H1 (cell line): Measurements from ENCODE around the gene TNNI3. TPM values are rescaled to one million over a fixed set of nuclear protein-coding genes. Genes with fewer than 3 reads are reported as not detected.

Experiments used
- CBX8 ChIP-seq: fragments of 300-800, 300-1000 bp; sonication (generic); IDR thresholded peaks from 2 replicates; pipeline ENCODE4 v1.7.1; 2016; ENCODE audit warnings: low read depth, low read length, borderline replicate concordance
- CHD1 ChIP-seq: IDR thresholded peaks from 2 replicates; pipeline ENCODE4 v1.6.1; 2012; ENCODE audit warnings: low read depth, low read length, improper control_type of control experiment
- GABPA ChIP-seq: IDR thresholded peaks from 2 replicates; pipeline ENCODE4 v1.6.1; 2011; ENCODE audit warnings: mild to moderate bottlenecking, low read length, moderate library complexity, borderline replicate concordance; ENCODE audit not compliant: insufficient read depth
- JUND ChIP-seq: IDR thresholded peaks from 2 replicates; pipeline ENCODE4 v1.6.1; 2011; ENCODE audit warnings: mild to moderate bottlenecking, improper control_type of control experiment, low read length
- MAFK ChIP-seq: IDR thresholded peaks from 2 replicates; pipeline ENCODE4 v1.6.1; 2012; ENCODE audit warnings: low read depth, mild to moderate bottlenecking, improper control_type of control experiment, low read length
- SP4 ChIP-seq: IDR thresholded peaks from 2 replicates; pipeline ENCODE4 v1.6.1; 2012; ENCODE audit warnings: low read length, inconsistent platforms
- TAF7 ChIP-seq: optimal IDR thresholded peaks from 2 replicates; pipeline ENCODE3; 2011; ENCODE audit warnings: low read depth, mild to moderate bottlenecking, inconsistent platforms, low read length, moderate library complexity, borderline replicate concordance
- TBP ChIP-seq: IDR thresholded peaks from 2 replicates; pipeline ENCODE4 v1.6.1; 2011; ENCODE audit warnings: low read depth, low read length, improper control_type of control experiment
- polyA plus RNA-seq, 7 experiments: library from polyadenylated mRNA; depleted of rRNA in 3 of 7; stranded (reverse) in 5 of 7; unstranded in 2 of 7; fragments of >200 nt in 5 of 7; fragments of 200-250 nt in 2 of 7; gene quantifications; 1 replicate in 5 of 7; 2 replicates in 1 of 7; 4 replicates in 1 of 7; pipeline versions ENCODE4 v1.2.1 to v1.2.3, GENCODE V29; 2011 to 2013; ENCODE audit warnings: missing spikeins in 2 of 7, mixed read lengths in 2 of 7
- total RNA-seq: library from RNA; stranded (reverse); fragmentation: NEBNext Ultra II Directional; extraction: Animal tissue kit (Norgen Biotek cat#: 25700); gene quantifications from 2 replicates; pipeline ENCODE4 v1.2.1, GENCODE V29; 2021
- TF ChIP-seq, protein P1 (sequence below): fragments of 300-600 bp; sonication (generic); IDR thresholded peaks from 2 replicates; pipeline ENCODE4 v1.7.1; 2012; ENCODE audit warnings: low read length, moderate library complexity, mild to moderate bottlenecking, inconsistent platforms; ENCODE audit not compliant: insufficient replicate concordance
- TF ChIP-seq, protein P2 (sequence below): IDR thresholded peaks from 2 replicates; pipeline ENCODE4 v1.6.1; 2012; ENCODE audit warnings: inconsistent platforms

Gene TNNI3
- total and polyA plus RNA-seq, 2 of the 8 experiments (the other 6 are each of a cell fraction or from before 2014, with no cell fraction given): 16.9 to 56.0 TPM

DNA sequence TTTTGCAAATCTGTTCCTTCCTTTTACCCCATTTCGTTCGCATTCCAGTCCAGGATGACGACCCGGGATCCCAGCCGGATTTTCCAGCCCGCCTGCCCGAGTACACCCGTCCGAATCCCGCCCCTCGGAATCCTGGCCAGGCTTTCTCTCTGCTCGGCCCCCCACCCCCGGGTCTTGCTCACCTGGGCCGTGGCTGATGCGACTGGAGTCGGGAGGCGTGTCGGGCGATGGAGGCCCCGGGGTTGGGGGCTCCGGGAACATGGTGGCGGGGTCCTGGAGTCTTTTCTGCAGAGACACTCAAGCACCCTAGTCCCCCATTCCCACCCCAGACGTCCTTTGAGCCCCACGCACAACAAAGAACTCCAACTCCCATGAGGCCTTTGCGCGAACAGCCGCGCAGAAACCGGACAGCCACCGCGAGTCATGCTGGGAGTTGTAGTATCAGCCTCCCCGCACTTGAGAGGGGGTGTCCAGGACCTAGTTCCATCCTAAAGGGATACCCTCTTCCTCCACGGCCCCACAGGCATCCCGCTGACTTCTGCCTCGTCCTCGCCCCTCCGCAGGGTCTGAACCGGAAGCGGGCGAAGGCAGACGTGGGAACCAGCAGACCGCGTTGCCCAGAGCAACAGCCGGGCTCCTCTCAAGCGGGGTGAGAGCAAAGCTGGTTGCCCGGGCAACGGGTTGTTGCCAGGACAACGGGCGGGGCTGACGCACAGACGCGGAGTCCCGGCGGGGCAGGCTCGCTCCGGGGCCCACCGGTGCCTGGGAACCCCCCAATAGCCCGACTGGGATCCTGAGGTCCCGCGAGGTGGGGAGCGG lies 21.5 kb upstream of the TNNI3 start (continued):
- TF ChIP-seq, protein P1, sequence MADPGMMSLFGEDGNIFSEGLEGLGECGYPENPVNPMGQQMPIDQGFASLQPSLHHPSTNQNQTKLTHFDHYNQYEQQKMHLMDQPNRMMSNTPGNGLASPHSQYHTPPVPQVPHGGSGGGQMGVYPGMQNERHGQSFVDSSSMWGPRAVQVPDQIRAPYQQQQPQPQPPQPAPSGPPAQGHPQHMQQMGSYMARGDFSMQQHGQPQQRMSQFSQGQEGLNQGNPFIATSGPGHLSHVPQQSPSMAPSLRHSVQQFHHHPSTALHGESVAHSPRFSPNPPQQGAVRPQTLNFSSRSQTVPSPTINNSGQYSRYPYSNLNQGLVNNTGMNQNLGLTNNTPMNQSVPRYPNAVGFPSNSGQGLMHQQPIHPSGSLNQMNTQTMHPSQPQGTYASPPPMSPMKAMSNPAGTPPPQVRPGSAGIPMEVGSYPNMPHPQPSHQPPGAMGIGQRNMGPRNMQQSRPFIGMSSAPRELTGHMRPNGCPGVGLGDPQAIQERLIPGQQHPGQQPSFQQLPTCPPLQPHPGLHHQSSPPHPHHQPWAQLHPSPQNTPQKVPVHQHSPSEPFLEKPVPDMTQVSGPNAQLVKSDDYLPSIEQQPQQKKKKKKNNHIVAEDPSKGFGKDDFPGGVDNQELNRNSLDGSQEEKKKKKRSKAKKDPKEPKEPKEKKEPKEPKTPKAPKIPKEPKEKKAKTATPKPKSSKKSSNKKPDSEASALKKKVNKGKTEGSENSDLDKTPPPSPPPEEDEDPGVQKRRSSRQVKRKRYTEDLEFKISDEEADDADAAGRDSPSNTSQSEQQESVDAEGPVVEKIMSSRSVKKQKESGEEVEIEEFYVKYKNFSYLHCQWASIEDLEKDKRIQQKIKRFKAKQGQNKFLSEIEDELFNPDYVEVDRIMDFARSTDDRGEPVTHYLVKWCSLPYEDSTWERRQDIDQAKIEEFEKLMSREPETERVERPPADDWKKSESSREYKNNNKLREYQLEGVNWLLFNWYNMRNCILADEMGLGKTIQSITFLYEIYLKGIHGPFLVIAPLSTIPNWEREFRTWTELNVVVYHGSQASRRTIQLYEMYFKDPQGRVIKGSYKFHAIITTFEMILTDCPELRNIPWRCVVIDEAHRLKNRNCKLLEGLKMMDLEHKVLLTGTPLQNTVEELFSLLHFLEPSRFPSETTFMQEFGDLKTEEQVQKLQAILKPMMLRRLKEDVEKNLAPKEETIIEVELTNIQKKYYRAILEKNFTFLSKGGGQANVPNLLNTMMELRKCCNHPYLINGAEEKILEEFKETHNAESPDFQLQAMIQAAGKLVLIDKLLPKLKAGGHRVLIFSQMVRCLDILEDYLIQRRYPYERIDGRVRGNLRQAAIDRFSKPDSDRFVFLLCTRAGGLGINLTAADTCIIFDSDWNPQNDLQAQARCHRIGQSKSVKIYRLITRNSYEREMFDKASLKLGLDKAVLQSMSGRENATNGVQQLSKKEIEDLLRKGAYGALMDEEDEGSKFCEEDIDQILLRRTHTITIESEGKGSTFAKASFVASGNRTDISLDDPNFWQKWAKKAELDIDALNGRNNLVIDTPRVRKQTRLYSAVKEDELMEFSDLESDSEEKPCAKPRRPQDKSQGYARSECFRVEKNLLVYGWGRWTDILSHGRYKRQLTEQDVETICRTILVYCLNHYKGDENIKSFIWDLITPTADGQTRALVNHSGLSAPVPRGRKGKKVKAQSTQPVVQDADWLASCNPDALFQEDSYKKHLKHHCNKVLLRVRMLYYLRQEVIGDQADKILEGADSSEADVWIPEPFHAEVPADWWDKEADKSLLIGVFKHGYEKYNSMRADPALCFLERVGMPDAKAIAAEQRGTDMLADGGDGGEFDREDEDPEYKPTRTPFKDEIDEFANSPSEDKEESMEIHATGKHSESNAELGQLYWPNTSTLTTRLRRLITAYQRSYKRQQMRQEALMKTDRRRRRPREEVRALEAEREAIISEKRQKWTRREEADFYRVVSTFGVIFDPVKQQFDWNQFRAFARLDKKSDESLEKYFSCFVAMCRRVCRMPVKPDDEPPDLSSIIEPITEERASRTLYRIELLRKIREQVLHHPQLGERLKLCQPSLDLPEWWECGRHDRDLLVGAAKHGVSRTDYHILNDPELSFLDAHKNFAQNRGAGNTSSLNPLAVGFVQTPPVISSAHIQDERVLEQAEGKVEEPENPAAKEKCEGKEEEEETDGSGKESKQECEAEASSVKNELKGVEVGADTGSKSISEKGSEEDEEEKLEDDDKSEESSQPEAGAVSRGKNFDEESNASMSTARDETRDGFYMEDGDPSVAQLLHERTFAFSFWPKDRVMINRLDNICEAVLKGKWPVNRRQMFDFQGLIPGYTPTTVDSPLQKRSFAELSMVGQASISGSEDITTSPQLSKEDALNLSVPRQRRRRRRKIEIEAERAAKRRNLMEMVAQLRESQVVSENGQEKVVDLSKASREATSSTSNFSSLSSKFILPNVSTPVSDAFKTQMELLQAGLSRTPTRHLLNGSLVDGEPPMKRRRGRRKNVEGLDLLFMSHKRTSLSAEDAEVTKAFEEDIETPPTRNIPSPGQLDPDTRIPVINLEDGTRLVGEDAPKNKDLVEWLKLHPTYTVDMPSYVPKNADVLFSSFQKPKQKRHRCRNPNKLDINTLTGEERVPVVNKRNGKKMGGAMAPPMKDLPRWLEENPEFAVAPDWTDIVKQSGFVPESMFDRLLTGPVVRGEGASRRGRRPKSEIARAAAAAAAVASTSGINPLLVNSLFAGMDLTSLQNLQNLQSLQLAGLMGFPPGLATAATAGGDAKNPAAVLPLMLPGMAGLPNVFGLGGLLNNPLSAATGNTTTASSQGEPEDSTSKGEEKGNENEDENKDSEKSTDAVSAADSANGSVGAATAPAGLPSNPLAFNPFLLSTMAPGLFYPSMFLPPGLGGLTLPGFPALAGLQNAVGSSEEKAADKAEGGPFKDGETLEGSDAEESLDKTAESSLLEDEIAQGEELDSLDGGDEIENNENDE: no peak
- peak; percentile 86 for TF ChIP-seq SP4
- no peak for TF ChIP-seq CBX8
- TF ChIP-seq, protein P2, sequence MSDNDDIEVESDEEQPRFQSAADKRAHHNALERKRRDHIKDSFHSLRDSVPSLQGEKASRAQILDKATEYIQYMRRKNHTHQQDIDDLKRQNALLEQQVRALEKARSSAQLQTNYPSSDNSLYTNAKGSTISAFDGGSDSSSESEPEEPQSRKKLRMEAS: no peak; the same call in 1 of the 2 replicates
- peak; percentile 74 for TF ChIP-seq TAF7
- no peak for TF ChIP-seq CHD1
- peak; percentile 74 for TF ChIP-seq JUND
- TF ChIP-seq TBP: no peak
- TF ChIP-seq MAFK: no peak
- TF ChIP-seq GABPA: peak; percentile 69; the same call in 1 of the 2 replicates
